T-cell (primary cell): ENCODE results near the gene AKAP9. TPM values are rescaled to one million over a fixed set of nuclear protein-coding genes. Genes with fewer than 3 reads are reported as not detected.

Experiments used
- ATAC-seq, 4 experiments: fragments of 200-7000 bp in 3 of 4; fragments of 150-1000 bp in 1 of 4; cut with Tn5 transposase; replicated peaks in 1 of 4; 1 replicate in 3 of 4; 2 replicates in 1 of 4; pipeline ENCODE4 v1.10.0; 2021; ENCODE audit warnings: moderate library complexity in 3 of 4, mild to moderate bottlenecking in 2 of 4, moderate number of reproducible peaks in 1 of 4
- CTCF ChIA-PET, 2 donors: fragments of 300-600 bp; sonication (Branson Sonifier 250); formaldehyde crosslinking; loops; one replicate each; lab custom pipeline; 2022; ENCODE audit warnings: antibody characterized with exemption in 2 of 2; lab: Charles Lee
- POLR2A ChIA-PET, 2 donors: fragments of 300-600 bp; sonication (Branson Sonifier 250); formaldehyde crosslinking; loops; one replicate each; lab custom pipeline; 2022; ENCODE audit warnings: antibody characterized with exemption in 2 of 2; lab: Charles Lee
- DNase-seq, 35 experiments: peaks; one replicate each; pipeline versions ENCODE4 v3.0.0 to v3.0.0-alpha.2; 2013 to 2023
- H3K27ac ChIP-seq: one replicate; pipeline ENCODE4 v1.5.1; 2013; ENCODE audit warnings: low read length
- H3K27me3 ChIP-seq, 2 experiments: replicated peaks in 1 of 2; 1 replicate in 1 of 2; 2 replicates in 1 of 2; pipeline versions ENCODE4 v1.6.1 to v1.7.0; 2013; ENCODE audit warnings: low read length in 1 of 2, mixed read lengths in 1 of 2; ENCODE audit not compliant: control insufficient read depth in 2 of 2, insufficient read depth in 2 of 2; ENCODE audit errors: extremely low read depth in 1 of 2
- H3K36me3 ChIP-seq, 2 donors: 1 replicate in 1 of 2; 2 replicates in 1 of 2; pipeline versions ENCODE4 v1.6.1 to v1.7.0; 2013; ENCODE audit warnings: low read length in 1 of 2; ENCODE audit not compliant: control insufficient read depth in 2 of 2, insufficient read depth in 1 of 2; ENCODE audit errors: extremely low read depth in 1 of 2
- H3K4me1 ChIP-seq, 2 experiments: 1 replicate in 1 of 2; 2 replicates in 1 of 2; pipeline versions ENCODE4 v1.6.1 to v1.7.0; 2013; ENCODE audit warnings: low read length in 2 of 2, mixed read lengths in 1 of 2; ENCODE audit not compliant: insufficient read depth in 2 of 2, control insufficient read depth in 1 of 2; ENCODE audit errors: extremely low read depth in 1 of 2
- H3K4me3 ChIP-seq, 2 donors: 1 replicate in 1 of 2; 2 replicates in 1 of 2; pipeline versions ENCODE4 v1.5.1 to v1.7.0; 2013; ENCODE audit warnings: mild to moderate bottlenecking in 2 of 2, low read length in 1 of 2, moderate library complexity in 1 of 2; ENCODE audit not compliant: control insufficient read depth in 1 of 2; ENCODE audit errors: extremely low read depth in 1 of 2
- H3K9me3 ChIP-seq: 2 replicates; pipeline ENCODE4 v1.7.0; 2013
- H3K27ac Mint-ChIP-seq, 2 donors: one replicate each; pipeline ENCODE4 v1.8.0; 2020 to 2021; ENCODE audit warnings: mild to moderate bottlenecking in 2 of 2, mixed read lengths in 2 of 2
- H3K27me3 Mint-ChIP-seq, 2 donors: one replicate each; pipeline ENCODE4 v1.8.0; 2021 to 2022; ENCODE audit warnings: mixed read lengths in 2 of 2
- H3K36me3 Mint-ChIP-seq: one replicate; pipeline ENCODE4 v1.8.0; 2021; ENCODE audit warnings: mixed read lengths
- H3K4me1 Mint-ChIP-seq, 3 donors: one replicate each; pipeline ENCODE4 v1.8.0; 2020 to 2022; ENCODE audit warnings: mixed read lengths in 3 of 3, mild to moderate bottlenecking in 1 of 3
- H3K4me3 Mint-ChIP-seq, 3 donors: one replicate each; pipeline ENCODE4 v1.8.0; 2020 to 2022; ENCODE audit warnings: mild to moderate bottlenecking in 3 of 3, mixed read lengths in 3 of 3, moderate library complexity in 3 of 3
- H3K9me3 Mint-ChIP-seq, 3 donors: one replicate each; pipeline ENCODE4 v1.8.0; 2020 to 2022; ENCODE audit warnings: mixed read lengths in 3 of 3
- WGBS: methylation state at CpG from one replicate; pipeline ENCODE4 v1.1.5; 2013; ENCODE audit warnings: missing lambda C conversion rate; ENCODE audit not compliant: insufficient coverage; 5-methylcytosine and 5-hydroxymethylcytosine counted together
- total RNA-seq, 35 experiments: library from RNA in 6 of 35; stranded (reverse) in 6 of 35; fragments of 120-200 nt in 1 of 35; gene quantifications; one replicate each; pipeline versions ENCODE4 v1.2.1 to v1.2.4 and lab custom pipeline; 2013 to 2026

The AKAP9 gene
- total RNA-seq, 5 donors from 2014 or later (not counting 1 experiment from before 2014, with no cell fraction given) = 59.6 to 83.3 (median 69.0) TPM

- H3K36me3 ChIP-seq = peaks cover 2 to 7% of the 10 kb centered on the region in 2 donors
- ChIA-PET POLR2A (no interaction called here), CTCF (no interaction called here)
- H3K4me3 ChIP-seq = no peak overlapping the region
- Mint-ChIP-seq H3K27ac (no peak overlapping the region), H3K27me3 (no peaks in the 10 kb centered on the region), H3K4me3 (no peak overlapping the region), H3K4me1 (peaks cover 0 to 5% (median 2%) of the 10 kb centered on the region in 3 donors), H3K9me3 (peaks cover 0 to 2% (median 0%) of the 10 kb centered on the region in 3 donors), H3K36me3 (peaks cover 52% of the 10 kb centered on the region)
- no peaks in the 10 kb centered on the region for H3K4me1 ChIP-seq
- no peak overlapping the region for H3K27ac ChIP-seq
- no CpG with 5 or more reads among the region's 3 CpGs for WGBS
- ATAC-seq = no peak
- no peaks in the 10 kb centered on the region for H3K9me3 ChIP-seq
- H3K27me3 ChIP-seq = no peaks in the 10 kb centered on the region
- DNase-seq = no peak
Observed at GRCh38 chr7:92116949-92117348, 176.3 kb downstream of the AKAP9 start.

- Histone ChIP-seq H3K27ac (no peak overlapping the region), H3K36me3 (peaks cover 2 to 15% of the 10 kb centered on the region in 2 donors), H3K9me3 (no peaks in the 10 kb centered on the region), H3K4me3 (no peak overlapping the region), H3K4me1 (no peaks in the 10 kb centered on the region), H3K27me3 (no peaks in the 10 kb centered on the region)
- DNase-seq (no peak), ATAC-seq (no peak)
- POLR2A ChIA-PET = no interaction called here
- peaks cover 64% of the 10 kb centered on the region for H3K36me3 Mint-ChIP-seq
- no peak overlapping the region for H3K4me3 Mint-ChIP-seq
- WGBS = no CpG with 5 or more reads among the region's 1 CpG
- H3K9me3 Mint-ChIP-seq = peaks cover 0 to 4% (median 0%) of the 10 kb centered on the region in 3 donors
- no peak overlapping the region for H3K27ac Mint-ChIP-seq
- CTCF ChIA-PET = no interaction called here
- H3K27me3 Mint-ChIP-seq = no peaks in the 10 kb centered on the region
- peaks cover 0 to 5% (median 2%) of the 10 kb centered on the region in 3 donors for H3K4me1 Mint-ChIP-seq
Observed at GRCh38 chr7:92119213-92119759, 178.6 kb downstream of the AKAP9 start.

GRCh38 chr7:92121681-92122080 lies 181.0 kb downstream of the AKAP9 start:
- Histone ChIP-seq H3K9me3 (no peaks in the 10 kb centered on the region), H3K27me3 (no peaks in the 10 kb centered on the region), H3K36me3 (peaks cover 0 to 25% of the 10 kb centered on the region in 2 donors), H3K4me3 (no peak overlapping the region), H3K27ac (no peak overlapping the region), H3K4me1 (no peaks in the 10 kb centered on the region)
- Mint-ChIP-seq H3K4me1 (peaks cover 0 to 5% (median 2%) of the 10 kb centered on the region in 3 donors), H3K9me3 (peaks cover 0 to 4% (median 0%) of the 10 kb centered on the region in 3 donors), H3K27ac (no peak overlapping the region), H3K36me3 (peaks cover 66% of the 10 kb centered on the region), H3K27me3 (no peaks in the 10 kb centered on the region), H3K4me3 (no peak overlapping the region)
- POLR2A ChIA-PET = interaction anchor here in 1 of 2 donors (1.1 kb wide), 1 partner anchor 76 kb away, joined by 3 read pairs; no protein-coding TSS in a partner anchor
- CTCF ChIA-PET = no interaction called here
- ATAC-seq = no peak
- no peak for DNase-seq

GRCh38 chr7:92131093-92131492 lies 190.4 kb downstream of the AKAP9 start:
- no peak overlapping the region for H3K27ac ChIP-seq
- H3K36me3 Mint-ChIP-seq = peaks cover 29% of the 10 kb centered on the region
- peaks cover 8 to 21% of the 10 kb centered on the region in 2 experiments for H3K4me1 ChIP-seq
- ATAC-seq (no peak), DNase-seq (no peak)
- no peak overlapping the region for H3K4me3 ChIP-seq
- H3K4me1 Mint-ChIP-seq = peaks cover 31 to 35% (median 34%) of the 10 kb centered on the region in 3 donors
- no peaks in the 10 kb centered on the region for H3K36me3 ChIP-seq
- no peak overlapping the region for H3K4me3 Mint-ChIP-seq
- H3K27me3 ChIP-seq = no peaks in the 10 kb centered on the region
- H3K27ac Mint-ChIP-seq = peak overlapping the region in 1 of 2 donors; percentile 4
- H3K27me3 Mint-ChIP-seq = no peaks in the 10 kb centered on the region
- POLR2A ChIA-PET = interaction anchor here in 1 of 2 donors (0.7 kb wide), 2 partner anchors 16 to 99 kb away, joined by 4 to 5 read pairs; no protein-coding TSS in a partner anchor
- CTCF ChIA-PET = no interaction called here
- WGBS = 98% methylated on average over 5 of the region's 5 CpGs
- H3K9me3 Mint-ChIP-seq = no peaks in the 10 kb centered on the region
- no peaks in the 10 kb centered on the region for H3K9me3 ChIP-seq

GRCh38 chr7:92131764-92132330 lies 191.2 kb downstream of the AKAP9 start:
- H3K4me3 Mint-ChIP-seq = no peak overlapping the region
- H3K9me3 Mint-ChIP-seq = no peaks in the 10 kb centered on the region
- WGBS = 92% methylated on average over 2 of the region's 4 CpGs
- Histone ChIP-seq H3K9me3 (no peaks in the 10 kb centered on the region), H3K4me3 (no peak overlapping the region), H3K27me3 (no peaks in the 10 kb centered on the region), H3K27ac (no peak overlapping the region), H3K4me1 (peaks cover 8 to 21% of the 10 kb centered on the region in 2 experiments), H3K36me3 (no peaks in the 10 kb centered on the region)
- ChIA-PET POLR2A (interaction anchor here (0.6 to 1.4 kb wide), 6 partner anchors 17 to 626 kb away, joined by 3 to 6 read pairs (median 4); partner anchors contain the start of gene RBM48 (in 1 of the 2)), CTCF (interaction anchor here (0.6 to 1.5 kb wide), 7 partner anchors 16 to 642 kb away, joined by 3 to 8 read pairs (median 4); partner anchors contain the start of genes GATAD1 (in 2 of the 2) and RBM48 (in 1 of the 2))
- peaks cover 31 to 37% (median 34%) of the 10 kb centered on the region in 3 donors for H3K4me1 Mint-ChIP-seq
- DNase-seq (no peak), ATAC-seq (no peak)
- H3K36me3 Mint-ChIP-seq = peaks cover 22% of the 10 kb centered on the region
- H3K27ac Mint-ChIP-seq = no peak overlapping the region
- H3K27me3 Mint-ChIP-seq = no peaks in the 10 kb centered on the region

- Mint-ChIP-seq H3K27me3 (no peaks in the 10 kb centered on the region), H3K27ac (peak overlapping the region; percentile 94 to 99), H3K4me3 (peak overlapping the region; percentile 89 to 99 (median 95)), H3K9me3 (no peaks in the 10 kb centered on the region), H3K4me1 (peaks cover 31 to 37% (median 34%) of the 10 kb centered on the region in 3 donors), H3K36me3 (peaks cover 12% of the 10 kb centered on the region)
- Histone ChIP-seq H3K4me3 (peak overlapping the region; percentile 52 to 98), H3K9me3 (no peaks in the 10 kb centered on the region), H3K27me3 (no peaks in the 10 kb centered on the region), H3K27ac (peak overlapping the region; percentile 81), H3K4me1 (peaks cover 8 to 21% of the 10 kb centered on the region in 2 experiments), H3K36me3 (no peaks in the 10 kb centered on the region)
- POLR2A ChIA-PET = interaction anchor here in 1 of 2 donors (0.6 to 1.4 kb wide), 4 partner anchors 56 to 564 kb away, joined by 3 to 4 read pairs (median 3); no protein-coding TSS in a partner anchor
- CTCF ChIA-PET = interaction anchor here in 1 of 2 donors (0.7 to 1.5 kb wide), 4 partner anchors 110 to 399 kb away, joined by 3 to 6 read pairs (median 3); partner anchors contain the start of genes GATAD1 and RBM48
- WGBS = 24% methylated on average over 5 of the region's 15 CpGs
- ATAC-seq (peak; percentile 1 to 11 (median 8)), DNase-seq (no peak)
Observed at GRCh38 chr7:92133133-92133736, 192.6 kb downstream of the AKAP9 start.
